IMR-90 (cell line): ENCODE data around the gene PSMB5. TPM values are rescaled to one million over a fixed set of nuclear protein-coding genes. Genes with fewer than 3 reads are reported as not detected.

ENCODE experiments used
- ATAC-seq: fragments of 200-7000 bp; cut with Tn5 transposase; 2 replicates; pipeline ENCODE4 v1.9.1; 2020; ENCODE audit warnings: low read depth, mild to moderate bottlenecking, moderate library complexity
- BruUV-seq: library from RNA; stranded (reverse); fragments of 400-500 nt; replicated peaks from 2 replicates; lab custom pipeline; 2021; lab: Mats Ljungman, UMichigan
- CTCF ChIA-PET: fragments of 300-600 bp; formaldehyde crosslinking; extraction: SDS; loops from one replicate; lab custom pipeline; 2021; ENCODE audit warnings: antibody characterized with exemption; lab: Yijun Ruan, JAX
- POLR2A ChIA-PET: fragments of 300-600 bp; sonication (Branson Sonifier 250); formaldehyde crosslinking; loops from one replicate; lab custom pipeline; 2022; ENCODE audit warnings: antibody characterized with exemption; ENCODE audit not compliant: unreplicated experiment; lab: Charles Lee
- DNase-seq: peaks from one replicate; pipeline ENCODE4 v3.0.0; 2013
- H2AFZ ChIP-seq: replicated peaks from 2 replicates; pipeline ENCODE3; 2013; ENCODE audit warnings: low read length, mild to moderate bottlenecking; ENCODE audit not compliant: poor library complexity
- H2AK5ac ChIP-seq: 2 replicates; pipeline ENCODE4 v1.6.1; 2013; ENCODE audit warnings: low read depth, low read length, inconsistent platforms
- H2AK9ac ChIP-seq: replicated peaks from 2 replicates; pipeline ENCODE3; 2013; ENCODE audit warnings: mild to moderate bottlenecking, low read depth, low read length, moderate library complexity; ENCODE audit not compliant: poor library complexity
- H2BK120ac ChIP-seq: 2 replicates; pipeline ENCODE4 v1.6.1; 2013; ENCODE audit warnings: low read depth, low read length, inconsistent platforms
- H2BK15ac ChIP-seq: 3 replicates; pipeline ENCODE4 v1.6.1; 2013; ENCODE audit warnings: low read depth, low read length, inconsistent platforms
- H2BK20ac ChIP-seq: 2 replicates; pipeline ENCODE4 v1.6.1; 2013; ENCODE audit warnings: low read depth, mild to moderate bottlenecking, inconsistent platforms, low read length, moderate library complexity
- H2BK5ac ChIP-seq: 2 replicates; pipeline ENCODE4 v1.6.1; 2013; ENCODE audit warnings: mild to moderate bottlenecking, low read depth, low read length, inconsistent platforms; ENCODE audit not compliant: poor library complexity, severe bottlenecking
- H3K14ac ChIP-seq: replicated peaks from 2 replicates; pipeline ENCODE4 v1.6.1; 2013; ENCODE audit warnings: low read depth, low read length, inconsistent platforms
- H3K18ac ChIP-seq: 2 replicates; pipeline ENCODE4 v1.6.1; 2013; ENCODE audit warnings: low read depth, low read length, control low read depth
- H3K23ac ChIP-seq: 2 replicates; pipeline ENCODE4 v1.6.1; 2013; ENCODE audit warnings: low read depth, low read length, inconsistent platforms
- H3K27ac ChIP-seq: 2 replicates; pipeline ENCODE4 v1.5.1; 2013; ENCODE audit warnings: mild to moderate bottlenecking, control low read depth, low read length; ENCODE audit not compliant: insufficient read depth
- H3K27me3 ChIP-seq: 2 replicates; pipeline ENCODE4 v1.6.1; 2013; ENCODE audit warnings: low read length; ENCODE audit not compliant: control insufficient read depth, insufficient read depth
- H3K36me3 ChIP-seq: 2 replicates; pipeline ENCODE4 v1.6.1; 2013; ENCODE audit warnings: low read length, mixed read lengths; ENCODE audit not compliant: control insufficient read depth, insufficient read depth
- H3K4ac ChIP-seq: 2 replicates; pipeline ENCODE4 v1.6.1; 2013; ENCODE audit warnings: low read depth, low read length, inconsistent platforms
- H3K4me1 ChIP-seq: 2 replicates; pipeline ENCODE4 v1.6.1; 2013; ENCODE audit warnings: low read length, mixed read lengths; ENCODE audit not compliant: control insufficient read depth, insufficient read depth
- H3K4me2 ChIP-seq: 2 replicates; pipeline ENCODE4 v1.6.1; 2013; ENCODE audit warnings: low read depth, mild to moderate bottlenecking, control low read depth, low read length, moderate library complexity
- H3K4me3 ChIP-seq: 2 replicates; pipeline ENCODE4 v1.5.1; 2013; ENCODE audit warnings: low read depth, mild to moderate bottlenecking, control low read depth, low read length, moderate library complexity; ENCODE audit not compliant: insufficient read depth
- H3K56ac ChIP-seq: 2 replicates; pipeline ENCODE4 v1.6.1; 2013; ENCODE audit warnings: low read length, inconsistent platforms; ENCODE audit not compliant: insufficient read depth; ENCODE audit errors: extremely low read depth
- H3K79me1 ChIP-seq, 2 experiments: 2 replicates each; pipeline ENCODE4 v1.6.1; 2013; ENCODE audit warnings: low read length in 2 of 2, inconsistent platforms in 1 of 2, low read depth in 1 of 2
- H3K9ac ChIP-seq: 2 replicates; pipeline ENCODE4 v1.6.1; 2013; ENCODE audit warnings: low read depth, low read length, control low read depth
- H3K9me1 ChIP-seq: 2 replicates; pipeline ENCODE4 v1.6.1; 2013; ENCODE audit warnings: low read length, inconsistent platforms; ENCODE audit not compliant: insufficient read depth
- H3K9me3 ChIP-seq: 2 replicates; pipeline ENCODE4 v1.6.1; 2013; ENCODE audit warnings: low read length; ENCODE audit not compliant: control insufficient read depth, insufficient read depth
- H4K20me1 ChIP-seq: 2 replicates; pipeline ENCODE4 v1.6.1; 2013; ENCODE audit warnings: low read length, inconsistent platforms; ENCODE audit not compliant: insufficient read depth
- H4K5ac ChIP-seq: 2 replicates; pipeline ENCODE4 v1.6.1; 2013; ENCODE audit warnings: mild to moderate bottlenecking, low read depth, low read length, control low read depth
- H4K8ac ChIP-seq, 2 experiments: 2 replicates each; pipeline ENCODE4 v1.6.1; 2013; ENCODE audit warnings: low read depth in 2 of 2, low read length in 2 of 2, control low read depth in 1 of 2, inconsistent platforms in 1 of 2
- H4K91ac ChIP-seq: 2 replicates; pipeline ENCODE4 v1.6.1; 2013; ENCODE audit warnings: low read depth, low read length, inconsistent platforms; ENCODE audit not compliant: insufficient read depth
- BHLHE40 ChIP-seq: fragments of 150-350 bp; IDR thresholded peaks from 2 replicates; pipeline ENCODE4 v1.6.1; 2016; ENCODE audit warnings: mild to moderate bottlenecking, low read depth, low read length
- CEBPB ChIP-seq: IDR thresholded peaks from 2 replicates; pipeline ENCODE4 v1.6.1; 2012; ENCODE audit warnings: low read depth, low read length, improper control_type of control experiment
- CHD1 ChIP-seq: IDR thresholded peaks from 2 replicates; pipeline ENCODE4 v1.6.1; 2012; ENCODE audit warnings: low read depth, low read length, improper control_type of control experiment
- CTCF ChIP-seq: conservative IDR thresholded peaks from 2 replicates; pipeline ENCODE4 v1.5.1; 2012; ENCODE audit warnings: mild to moderate bottlenecking, low read depth, low read length, improper control_type of control experiment
- FOS ChIP-seq: fragments of 150-350 bp; IDR thresholded peaks from 2 replicates; pipeline ENCODE4 v1.6.1; 2016; ENCODE audit warnings: low read depth, low read length
- MAFK ChIP-seq: IDR thresholded peaks from 2 replicates; pipeline ENCODE4 v1.6.1; 2012; ENCODE audit warnings: low read depth, low read length, improper control_type of control experiment
- MAZ ChIP-seq: IDR thresholded peaks from 2 replicates; pipeline ENCODE4 v1.6.1; 2012; ENCODE audit warnings: low read depth, mild to moderate bottlenecking, low read length, improper control_type of control experiment, moderate library complexity, borderline replicate concordance
- MXI1 ChIP-seq: IDR thresholded peaks from 2 replicates; pipeline ENCODE4 v1.6.1; 2012; ENCODE audit warnings: low read depth, mild to moderate bottlenecking, low read length, moderate library complexity, borderline replicate concordance
- NFE2L2 ChIP-seq: fragments of 150-350 bp; IDR thresholded peaks from 2 replicates; pipeline ENCODE4 v1.6.1; 2016; ENCODE audit warnings: low read depth, mild to moderate bottlenecking, low read length
- RAD21 ChIP-seq: IDR thresholded peaks from 2 replicates; pipeline ENCODE4 v1.6.1; 2012; ENCODE audit warnings: low read length, improper control_type of control experiment
- RFX5 ChIP-seq: IDR thresholded peaks from 2 replicates; pipeline ENCODE4 v1.8.0; 2012; ENCODE audit warnings: low read depth, mild to moderate bottlenecking, low read length, moderate library complexity
- SMC3 ChIP-seq: fragments of 150-350 bp; IDR thresholded peaks from 2 replicates; pipeline ENCODE4 v1.6.1; 2016; ENCODE audit warnings: low read depth, mild to moderate bottlenecking, antibody characterized with exemption, low read length, moderate library complexity
- USF2 ChIP-seq: fragments of 150-350 bp; IDR thresholded peaks from 2 replicates; pipeline ENCODE4 v1.6.1; 2017; ENCODE audit warnings: mild to moderate bottlenecking, antibody characterized with exemption, low read length, low read depth
- WGBS, 2 experiments: methylation state at CpG; one replicate each; pipeline versions ENCODE4 v1.1.5 to v1.1.7; 2013; ENCODE audit warnings: missing lambda C conversion rate in 2 of 2; ENCODE audit not compliant: insufficient read length in 1 of 2; ENCODE audit errors: extremely low coverage in 2 of 2; 5-methylcytosine and 5-hydroxymethylcytosine counted together
- dilution Hi-C: fragments of 300-500 bp; cut with HindIII; formaldehyde crosslinking; loops from one replicate; pipeline ENCODE4 v1.14.3; 2018; ENCODE audit warnings: low sequenced_read_pairs; ENCODE audit not compliant: unreplicated experiment
- in situ Hi-C: fragments of 300-500 bp; cut with MboI; formaldehyde crosslinking; loops from 3 replicates; pipeline ENCODE4 v1.14.3; 2019; ENCODE audit warnings: low sequenced_read_pairs, inconsistent platforms, mixed read lengths
- intact Hi-C: fragments of 100-400 bp; cut with micrococcal nuclease; formaldehyde crosslinking; loops from 2 replicates; pipeline ENCODE4 v1.10.0; 2022
- polyA plus RNA-seq, 3 experiments: library from polyadenylated mRNA; depleted of rRNA; stranded (reverse); fragments of >200 nt; gene quantifications; 2 replicates each; pipeline ENCODE4 v1.2.3, GENCODE V29; 2012; ENCODE audit warnings: low replicate concordance in 1 of 3
- total RNA-seq: library from RNA; depleted of rRNA; stranded (reverse); fragments of >200 nt; gene quantifications from 2 replicates; pipeline ENCODE4 v1.2.3, GENCODE V29; 2012
- TF ChIP-seq, protein P1 (sequence below): fragments of 150-350 bp; IDR thresholded peaks from 2 replicates; pipeline ENCODE4 v1.6.1; 2016; ENCODE audit warnings: low read depth, mild to moderate bottlenecking, low read length, moderate library complexity, borderline replicate concordance

The PSMB5 gene
- total and polyA plus RNA-seq, 2 of the 4 experiments (the other 2 are of a cell fraction), result 310 to 321 TPM

DNA sequence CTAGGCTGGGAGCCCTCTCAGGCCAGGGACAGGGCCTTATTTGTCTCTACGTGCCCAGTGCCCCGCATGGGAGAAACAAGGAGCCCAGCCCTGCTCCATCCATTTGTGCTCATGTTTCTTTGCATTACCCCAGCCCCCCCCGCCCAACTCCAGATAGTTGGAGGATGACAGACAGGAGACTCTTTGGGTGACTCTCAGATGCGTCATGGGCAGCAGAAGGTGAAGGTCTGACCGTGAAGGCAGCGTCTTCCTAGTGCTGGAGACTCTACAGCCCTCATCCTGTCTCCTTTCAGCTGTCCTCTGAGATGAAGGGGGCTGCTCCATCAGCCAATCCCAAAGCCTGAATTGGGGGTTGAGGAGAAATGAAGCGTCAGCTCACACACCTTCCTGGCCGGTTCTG is 7.0 kb upstream of the PSMB5 start:
- no peak for TF ChIP-seq USF2
- no peak for TF ChIP-seq RFX5
- no peak for TF ChIP-seq FOS
- TF ChIP-seq CHD1, result no peak
- no peak for TF ChIP-seq NFE2L2
- TF ChIP-seq MXI1, result no peak
- TF ChIP-seq, protein P1, sequence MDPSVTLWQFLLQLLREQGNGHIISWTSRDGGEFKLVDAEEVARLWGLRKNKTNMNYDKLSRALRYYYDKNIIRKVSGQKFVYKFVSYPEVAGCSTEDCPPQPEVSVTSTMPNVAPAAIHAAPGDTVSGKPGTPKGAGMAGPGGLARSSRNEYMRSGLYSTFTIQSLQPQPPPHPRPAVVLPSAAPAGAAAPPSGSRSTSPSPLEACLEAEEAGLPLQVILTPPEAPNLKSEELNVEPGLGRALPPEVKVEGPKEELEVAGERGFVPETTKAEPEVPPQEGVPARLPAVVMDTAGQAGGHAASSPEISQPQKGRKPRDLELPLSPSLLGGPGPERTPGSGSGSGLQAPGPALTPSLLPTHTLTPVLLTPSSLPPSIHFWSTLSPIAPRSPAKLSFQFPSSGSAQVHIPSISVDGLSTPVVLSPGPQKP, result no peak
- TF ChIP-seq RAD21, result no peak
- no peak for TF ChIP-seq CTCF
- TF ChIP-seq SMC3, result no peak
- TF ChIP-seq CEBPB, result no peak
- no peak for TF ChIP-seq MAFK
- TF ChIP-seq MAZ, result no peak
- TF ChIP-seq BHLHE40, result no peak
- ATAC-seq (peak; percentile 71), DNase-seq (peak; percentile 68)
- no peak overlapping the region for H3K27ac ChIP-seq
- H4K91ac ChIP-seq, result peak overlapping the region; percentile 64
- no peak overlapping the region; the same call in 1 of the 2 replicates for H4K5ac ChIP-seq
- H2BK120ac ChIP-seq, result peak overlapping the region; percentile 85
- no peaks in the 10 kb centered on the region for H3K36me3 ChIP-seq
- H2AK5ac ChIP-seq, result peak overlapping the region; percentile 70; the same call in 1 of the 2 replicates
- intact Hi-C loops (no loop called here), in situ Hi-C loops (no loop called here), dilution Hi-C loops (no loop called here)
- ChIA-PET POLR2A (no interaction called here), CTCF (interaction anchor here (1.5 kb wide), 1 partner anchor 16 kb away, joined by 4 read pairs; no protein-coding TSS in a partner anchor)
- peak overlapping the region; percentile 82; the same call in 1 of the 2 replicates for H3K4ac ChIP-seq
- peaks cover 2% of the 10 kb centered on the region; the same call in 1 of the 2 replicates for H3K4me1 ChIP-seq
- H4K8ac ChIP-seq, result peak overlapping the region in 1 of 2 experiments; percentile 69; a peak in 2 of 4 replicates
- no CpG with 5 or more reads among the region's 8 CpGs for WGBS, 2 experiments
- peak overlapping the region; percentile 80 for H2BK5ac ChIP-seq
- peak overlapping the region; percentile 19; the same call in 1 of the 2 replicates for H3K14ac ChIP-seq
- H3K9me3 ChIP-seq, result no peaks in the 10 kb centered on the region
- peaks cover 9% of the 10 kb centered on the region for H3K9me1 ChIP-seq
- peak overlapping the region; percentile 48; the same call in 1 of the 3 replicates for H2BK15ac ChIP-seq
- H3K18ac ChIP-seq, result peak overlapping the region; percentile 60; the same call in 1 of the 2 replicates
- peak overlapping the region; percentile 69 for H2BK20ac ChIP-seq
- no peak overlapping the region for H3K9ac ChIP-seq
- H3K27me3 ChIP-seq, result no peaks in the 10 kb centered on the region
- no peaks in the 10 kb centered on the region for H4K20me1 ChIP-seq
- H2AK9ac ChIP-seq, result no peak overlapping the region
- H3K4me3 ChIP-seq, result no peak overlapping the region
- no peaks in the 10 kb centered on the region for H3K79me1 ChIP-seq
- BruUV-seq, result no TSS peak
- no peak overlapping the region for H3K56ac ChIP-seq
- H3K4me2 ChIP-seq, result no peak overlapping the region
- peak overlapping the region; percentile 77 for H3K23ac ChIP-seq
- H2AFZ ChIP-seq, result peak overlapping the region; percentile 75
